ENCODE results near the gene IL21R.

GRCh38 chr16:27379919-27380318 is 22.1 kb upstream of the IL21R start:
- TF ChIP-seq POLR2A (IDR thresholded peaks at IDR 0.05) (no peak), CTCF (IDR thresholded peaks at IDR 0.05) (no peak)

Measured in vagina (tissue), 2 donors.